Pancreas (tissue), 10 donors: ENCODE measurements around the gene DDX10. TPM values are rescaled to one million over a fixed set of nuclear protein-coding genes. Genes with fewer than 3 reads are reported as not detected.
"Not testable (repeated sequence)": the region's sequence is repeated elsewhere in the genome, so short reads cannot be mapped to it uniquely, and the experiment has no call there.

Source experiments
- ATAC-seq, 4 donors: fragments of 200-7000 bp; cut with Tn5 transposase; one replicate each; pipeline versions ENCODE4 v1.8.0 to v1.9.1; 2020; ENCODE audit warnings: mild to moderate bottlenecking in 4 of 4, moderate library complexity in 4 of 4
- DNase-seq, 6 donors: peaks; one replicate each; pipeline ENCODE4 v3.0.0-alpha.2; 2020
- FAIRE-seq: peaks from 2 replicates; lab custom pipeline; 2012; peaks lifted over from hg19 to GRCh38; lab: Jason Lieb, UNC
- H3K27ac ChIP-seq, 4 donors: fragments of 200-600 bp; sonication (generic); 1 replicate in 3 of 4; 2 replicates in 1 of 4; pipeline versions ENCODE4 v1.5.0 to v1.8.0; 2020
- H3K27me3 ChIP-seq, 4 donors: fragments of 200-600 bp; one replicate each; pipeline ENCODE4 v1.8.0; 2021
- H3K36me3 ChIP-seq, 3 donors: fragments of 200-600 bp; sonication (generic) in 1 of 3; one replicate each; pipeline versions ENCODE4 v1.5.0 to v1.8.0; 2020 to 2021
- H3K4me1 ChIP-seq, 3 donors: fragments of 200-600 bp; one replicate each; pipeline ENCODE4 v1.8.0; 2021
- H3K4me3 ChIP-seq, 4 donors: fragments of 200-600 bp; sonication (generic) in 2 of 4; one replicate each; pipeline versions ENCODE4 v1.5.0 to v1.8.0; 2020 to 2021
- H3K9me3 ChIP-seq, 4 donors: fragments of 200-600 bp; one replicate each; pipeline ENCODE4 v1.8.0; 2021
- WGBS, 2 donors: extraction: QIAGEN DNeasy Blood & Tissue Kit; methylation state at CpG; one replicate each; pipeline ENCODE4 v1.1.7; 2013; 5-methylcytosine and 5-hydroxymethylcytosine counted together
- intact Hi-C, 3 donors: fragments of 100-400 bp; cut with DNase I; formaldehyde crosslinking; loops; one replicate each; pipeline versions ENCODE4 v1.11.1 to v1.14.2; 2022
- polyA plus RNA-seq, 2 donors: library from polyadenylated mRNA; stranded (reverse); fragments of 200-250 nt; gene quantifications; one replicate each; pipeline ENCODE4 v1.2.3, GENCODE V29; 2013
- total RNA-seq, 6 donors: library from RNA; stranded (reverse); fragmentation: NEBNext Ultra II Directional in 4 of 6; extraction: Animal tissue kit (Norgen Biotek cat#: 25700) in 4 of 6; gene quantifications; one replicate each; pipeline versions ENCODE4 v1.2.1 to v1.2.4, GENCODE V29; 2021 to 2023
- TF ChIP-seq, protein P1 (sequence below), 4 donors: fragments of 200-600 bp; sonication (generic) in 3 of 4; IDR thresholded peaks; one replicate each; pipeline versions ENCODE4 v1.5.0 to v1.8.0; 2021; ENCODE audit warnings: antibody characterized with exemption in 4 of 4
- donor health status: healthy with polysubstance abuse.
- donor health status: DM: no; HTN: no; CAD: no; lungs with moderate emphysema.
- donor health status: DM: no; HTN: no; CAD: no.
- donor health status: control.
- donor health status: control.
- donor health status: Bipolar disorder and iron deficiency.
- donor health status: DM: yes; HTN: yes; CAD: no.
- donor health status: DM: no; HTN: no; CAD: no.
- donor health status: DM: no; HTN: no; CAD: no.
- donor health status: DM: yes; HTN: yes; CAD: no.

The DDX10 gene
- total and polyA plus RNA-seq, 8 donors = 10.9 to 18.4 (median 16.5) TPM

DNA sequence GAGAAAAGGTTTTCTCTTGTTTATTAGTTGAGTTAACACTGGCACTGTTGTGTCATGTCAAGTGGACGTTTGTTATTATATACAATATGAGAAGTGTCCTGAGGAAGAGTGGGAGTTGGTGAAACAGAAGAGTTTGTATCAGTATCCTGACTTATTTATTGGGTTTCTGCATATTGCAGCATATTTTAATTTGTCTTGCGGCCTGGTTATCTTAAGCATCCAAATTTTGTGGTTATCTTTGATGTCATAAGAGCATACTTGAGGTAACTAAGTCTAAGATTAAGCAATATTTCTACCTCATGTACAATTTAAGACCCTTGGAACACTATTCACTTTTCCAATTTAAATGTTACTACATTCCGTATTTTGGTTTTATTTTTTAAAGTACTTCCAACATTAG, 103.5 kb downstream of the DDX10 start:
- no peak for ATAC-seq
- FAIRE-seq = no peak
- Histone ChIP-seq H3K9me3 (no peaks in the 10 kb centered on the region), H3K4me1 (no peaks in the 10 kb centered on the region), H3K36me3 (no peaks in the 10 kb centered on the region), H3K27me3 (no peaks in the 10 kb centered on the region), H3K27ac (no peak overlapping the region), H3K4me3 (no peak overlapping the region)
- WGBS, 2 donors = 91 to 93% methylated on average over 3 of the region's 3 CpGs
- intact Hi-C loops = no loop called here
- TF ChIP-seq, protein P1, sequence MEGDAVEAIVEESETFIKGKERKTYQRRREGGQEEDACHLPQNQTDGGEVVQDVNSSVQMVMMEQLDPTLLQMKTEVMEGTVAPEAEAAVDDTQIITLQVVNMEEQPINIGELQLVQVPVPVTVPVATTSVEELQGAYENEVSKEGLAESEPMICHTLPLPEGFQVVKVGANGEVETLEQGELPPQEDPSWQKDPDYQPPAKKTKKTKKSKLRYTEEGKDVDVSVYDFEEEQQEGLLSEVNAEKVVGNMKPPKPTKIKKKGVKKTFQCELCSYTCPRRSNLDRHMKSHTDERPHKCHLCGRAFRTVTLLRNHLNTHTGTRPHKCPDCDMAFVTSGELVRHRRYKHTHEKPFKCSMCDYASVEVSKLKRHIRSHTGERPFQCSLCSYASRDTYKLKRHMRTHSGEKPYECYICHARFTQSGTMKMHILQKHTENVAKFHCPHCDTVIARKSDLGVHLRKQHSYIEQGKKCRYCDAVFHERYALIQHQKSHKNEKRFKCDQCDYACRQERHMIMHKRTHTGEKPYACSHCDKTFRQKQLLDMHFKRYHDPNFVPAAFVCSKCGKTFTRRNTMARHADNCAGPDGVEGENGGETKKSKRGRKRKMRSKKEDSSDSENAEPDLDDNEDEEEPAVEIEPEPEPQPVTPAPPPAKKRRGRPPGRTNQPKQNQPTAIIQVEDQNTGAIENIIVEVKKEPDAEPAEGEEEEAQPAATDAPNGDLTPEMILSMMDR (IDR thresholded peaks at IDR 0.05) = no peak
- no peak for DNase-seq

DNA sequence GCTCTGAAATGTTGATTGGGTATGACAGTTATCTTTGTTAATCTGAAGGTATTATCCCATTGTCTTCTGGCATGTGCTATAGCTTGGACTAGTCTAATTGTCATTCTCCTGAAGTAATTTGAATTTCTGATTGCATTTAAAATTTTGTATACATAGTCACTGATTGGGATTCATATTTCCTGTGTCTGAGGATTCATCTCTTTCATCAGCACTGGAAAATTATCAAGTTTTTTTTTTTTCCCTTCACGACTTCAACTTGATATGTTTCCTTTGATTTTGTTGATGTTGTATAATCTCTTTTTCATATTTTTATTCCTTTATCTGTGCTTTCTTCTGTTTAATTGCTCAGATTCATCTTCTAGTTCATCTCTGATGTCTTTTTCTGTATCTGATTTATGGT, 104.1 kb downstream of the DDX10 start:
- Histone ChIP-seq H3K27ac (no peak overlapping the region), H3K4me1 (no peaks in the 10 kb centered on the region), H3K27me3 (no peaks in the 10 kb centered on the region), H3K4me3 (no peak overlapping the region), H3K9me3 (no peaks in the 10 kb centered on the region), H3K36me3 (no peaks in the 10 kb centered on the region)
- intact Hi-C loops = no loop called here
- ATAC-seq (no peak), DNase-seq (no peak), FAIRE-seq (no peak)
- TF ChIP-seq, protein P1 (IDR thresholded peaks at IDR 0.05) = no peak
- WGBS, 2 donors = 52 to 78% methylated on average over 1 of the region's 1 CpG

DNA sequence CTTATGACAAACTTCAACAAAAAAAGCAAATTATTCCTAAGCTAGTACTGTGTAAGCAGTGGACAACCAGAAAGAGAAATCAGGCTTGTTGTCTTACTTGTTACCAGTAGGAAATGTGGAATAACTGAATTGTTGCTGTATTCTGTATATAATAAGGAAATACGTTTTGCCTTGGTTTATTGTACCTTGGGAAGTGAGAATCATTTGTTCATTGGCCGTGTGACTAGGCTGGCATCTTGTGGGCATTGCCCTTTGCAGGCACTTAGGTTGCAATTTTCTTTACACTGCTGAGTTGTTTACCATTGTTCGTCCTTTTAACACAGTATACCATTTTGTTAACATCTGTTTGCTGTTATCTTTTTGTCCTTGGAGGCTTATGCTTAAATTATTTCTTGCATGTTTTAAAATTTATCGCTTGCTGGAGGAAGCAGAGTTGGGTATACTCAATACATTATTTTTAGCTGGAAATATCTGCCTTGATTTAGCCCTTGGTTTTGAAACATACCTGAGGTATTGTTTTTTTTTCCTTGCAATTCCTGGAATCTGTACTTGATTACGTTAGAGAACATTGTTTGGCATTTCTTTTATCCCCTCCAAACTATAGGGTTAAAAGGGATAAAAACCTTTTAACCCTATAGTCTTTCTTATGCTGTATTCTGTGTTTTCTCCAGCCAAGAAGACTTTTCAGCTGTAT, 109.3 kb downstream of the DDX10 start:
- TF ChIP-seq, protein P1 (IDR thresholded peaks at IDR 0.05) = no peak
- Histone ChIP-seq H3K27me3 (no peaks in the 10 kb centered on the region), H3K4me1 (peaks cover 0 to 3% (median 0%) of the 10 kb centered on the region in 3 donors), H3K9me3 (no peaks in the 10 kb centered on the region), H3K36me3 (no peaks in the 10 kb centered on the region), H3K4me3 (no peak overlapping the region), H3K27ac (no peak overlapping the region)
- FAIRE-seq = no peak
- no peak for DNase-seq
- no peak for ATAC-seq
- intact Hi-C loops = no loop called here
- WGBS, 2 donors = 62 to 71% methylated on average over 5 of the region's 5 CpGs

DNA sequence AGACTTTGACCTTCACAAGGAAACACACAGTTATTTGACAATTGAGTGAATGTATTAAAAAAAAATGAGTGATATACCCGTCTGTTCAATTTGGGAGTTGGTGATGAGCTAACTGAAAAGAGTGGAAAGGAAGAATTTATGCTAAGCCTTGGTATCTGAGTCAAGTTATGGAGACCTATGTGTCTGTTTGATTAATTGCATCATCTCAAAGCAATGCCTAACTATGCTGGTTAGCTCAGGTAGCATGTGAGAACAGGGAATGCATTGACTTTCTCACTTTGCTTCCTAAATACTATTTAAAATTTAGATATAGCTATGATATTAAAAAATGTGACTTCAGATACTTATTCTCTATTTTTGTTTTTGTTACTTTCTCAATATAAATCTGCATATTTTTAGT, 110.5 kb downstream of the DDX10 start:
- H3K36me3 ChIP-seq = no peaks in the 10 kb centered on the region
- intact Hi-C loops = no loop called here
- peaks cover 0 to 3% (median 0%) of the 10 kb centered on the region in 3 donors for H3K4me1 ChIP-seq
- no peak for FAIRE-seq
- no peak overlapping the region for H3K27ac ChIP-seq
- H3K27me3 ChIP-seq = no peaks in the 10 kb centered on the region
- H3K4me3 ChIP-seq = no peak overlapping the region
- ATAC-seq = no peak
- no peak for DNase-seq
- 62 to 67% methylated on average over 1 of the region's 1 CpG for WGBS, 2 donors
- H3K9me3 ChIP-seq = no peaks in the 10 kb centered on the region
- TF ChIP-seq, protein P1 (IDR thresholded peaks at IDR 0.05) = no peak

DNA sequence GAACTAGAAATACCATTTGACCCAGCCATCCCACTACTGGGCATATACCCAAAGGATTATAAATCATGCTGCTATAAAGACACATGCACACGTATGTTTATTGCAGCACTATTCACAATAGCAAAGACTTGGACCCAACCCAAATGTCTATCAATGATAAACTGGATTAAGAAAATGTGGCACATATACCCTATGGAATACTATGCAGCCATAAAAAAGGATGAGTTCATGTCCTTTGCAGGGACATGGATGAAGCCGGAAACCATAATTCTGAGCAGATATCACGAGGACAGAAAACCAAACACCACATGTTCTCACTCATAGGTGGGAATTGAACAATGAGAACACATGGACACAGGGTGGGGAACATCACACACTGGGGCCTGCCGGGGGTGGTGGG, 114.3 kb downstream of the DDX10 start:
- intact Hi-C loops, DNase-seq: not testable (repeated sequence)

More for the DNA sequence above, 114.3 kb downstream of the DDX10 start:
- H3K9me3 ChIP-seq, H3K27ac ChIP-seq, FAIRE-seq, ATAC-seq, H3K4me3 ChIP-seq, H3K36me3 ChIP-seq, H3K4me1 ChIP-seq, H3K27me3 ChIP-seq: not testable (repeated sequence)
- WGBS, 2 donors = 89 to 93% methylated on average over 4 of the region's 4 CpGs
